ENCODE results near the gene NUCKS1.

Gene NUCKS1

GRCh38 chr1:205756552-205756951 lies 6.6 kb upstream of the NUCKS1 start:
- TF ChIP-seq, protein P1, sequence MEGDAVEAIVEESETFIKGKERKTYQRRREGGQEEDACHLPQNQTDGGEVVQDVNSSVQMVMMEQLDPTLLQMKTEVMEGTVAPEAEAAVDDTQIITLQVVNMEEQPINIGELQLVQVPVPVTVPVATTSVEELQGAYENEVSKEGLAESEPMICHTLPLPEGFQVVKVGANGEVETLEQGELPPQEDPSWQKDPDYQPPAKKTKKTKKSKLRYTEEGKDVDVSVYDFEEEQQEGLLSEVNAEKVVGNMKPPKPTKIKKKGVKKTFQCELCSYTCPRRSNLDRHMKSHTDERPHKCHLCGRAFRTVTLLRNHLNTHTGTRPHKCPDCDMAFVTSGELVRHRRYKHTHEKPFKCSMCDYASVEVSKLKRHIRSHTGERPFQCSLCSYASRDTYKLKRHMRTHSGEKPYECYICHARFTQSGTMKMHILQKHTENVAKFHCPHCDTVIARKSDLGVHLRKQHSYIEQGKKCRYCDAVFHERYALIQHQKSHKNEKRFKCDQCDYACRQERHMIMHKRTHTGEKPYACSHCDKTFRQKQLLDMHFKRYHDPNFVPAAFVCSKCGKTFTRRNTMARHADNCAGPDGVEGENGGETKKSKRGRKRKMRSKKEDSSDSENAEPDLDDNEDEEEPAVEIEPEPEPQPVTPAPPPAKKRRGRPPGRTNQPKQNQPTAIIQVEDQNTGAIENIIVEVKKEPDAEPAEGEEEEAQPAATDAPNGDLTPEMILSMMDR (IDR thresholded peaks at IDR 0.05; ENCODE audit: low read length): no peak
- TF ChIP-seq EZH2 (IDR thresholded peaks at IDR 0.05; ENCODE audit: borderline replicate concordance, low read length): no peak
- H2AFZ ChIP-seq (ENCODE audit: low read length): no peak overlapping the region
- H3K9me2 ChIP-seq (ENCODE audit: low read depth, low read length): no peaks in the 10 kb centered on the region
- no peak overlapping the region for H3K9ac ChIP-seq (ENCODE audit: low read length)
- no peaks in the 10 kb centered on the region for H3K4me1 ChIP-seq (ENCODE audit: insufficient read depth, low read length, severe bottlenecking)
- no peaks in the 10 kb centered on the region for H3K9me3 ChIP-seq (ENCODE audit: low read length)
- H3K27me3 ChIP-seq (ENCODE audit: insufficient read depth, low read length): no peaks in the 10 kb centered on the region
- H3F3A ChIP-seq (ENCODE audit: insufficient read depth, low read length): no peaks in the 10 kb centered on the region
- no peaks in the 10 kb centered on the region for H3K79me2 ChIP-seq (ENCODE audit: insufficient read depth, low read length)
- H3K36me3 ChIP-seq (ENCODE audit: insufficient read depth, low read length): no peaks in the 10 kb centered on the region
- H4K20me1 ChIP-seq (ENCODE audit: insufficient read depth, low read length): no peaks in the 10 kb centered on the region
- H3K4me3 ChIP-seq (ENCODE audit: low read depth, low read length, poor library complexity, severe bottlenecking): no peak overlapping the region
- no peak overlapping the region for H3K4me2 ChIP-seq (ENCODE audit: low read length)
- no peak overlapping the region for H3K27ac ChIP-seq (ENCODE audit: low read depth, low read length, poor library complexity, severe bottlenecking)

- H3F3A ChIP-seq (ENCODE audit: insufficient read depth, low read length): no peaks in the 10 kb centered on the region
- H3K4me3 ChIP-seq (ENCODE audit: low read depth, low read length, poor library complexity, severe bottlenecking): no peak overlapping the region
- H3K36me3 ChIP-seq (ENCODE audit: insufficient read depth, low read length): no peaks in the 10 kb centered on the region
- H3K9me3 ChIP-seq (ENCODE audit: low read length): no peaks in the 10 kb centered on the region
- no peaks in the 10 kb centered on the region for H3K27me3 ChIP-seq (ENCODE audit: insufficient read depth, low read length)
- H3K27ac ChIP-seq (ENCODE audit: low read depth, low read length, poor library complexity, severe bottlenecking): no peak overlapping the region
- H3K79me2 ChIP-seq (ENCODE audit: insufficient read depth, low read length): no peaks in the 10 kb centered on the region
- H2AFZ ChIP-seq (ENCODE audit: low read length): no peak overlapping the region
- no peaks in the 10 kb centered on the region for H4K20me1 ChIP-seq (ENCODE audit: insufficient read depth, low read length)
- H3K4me1 ChIP-seq (ENCODE audit: insufficient read depth, low read length, severe bottlenecking): peaks cover 5% of the 10 kb centered on the region
- TF ChIP-seq, protein P1 (IDR thresholded peaks at IDR 0.05; ENCODE audit: low read length): no peak
- TF ChIP-seq EZH2 (IDR thresholded peaks at IDR 0.05; ENCODE audit: borderline replicate concordance, low read length): no peak
- no peak overlapping the region for H3K9ac ChIP-seq (ENCODE audit: low read length)
- H3K9me2 ChIP-seq (ENCODE audit: low read depth, low read length): no peaks in the 10 kb centered on the region
- H3K4me2 ChIP-seq (ENCODE audit: low read length): no peak overlapping the region
These were observed 4.9 kb upstream of the NUCKS1 start for GRCh38 chr1:205754857-205755256.

DNA sequence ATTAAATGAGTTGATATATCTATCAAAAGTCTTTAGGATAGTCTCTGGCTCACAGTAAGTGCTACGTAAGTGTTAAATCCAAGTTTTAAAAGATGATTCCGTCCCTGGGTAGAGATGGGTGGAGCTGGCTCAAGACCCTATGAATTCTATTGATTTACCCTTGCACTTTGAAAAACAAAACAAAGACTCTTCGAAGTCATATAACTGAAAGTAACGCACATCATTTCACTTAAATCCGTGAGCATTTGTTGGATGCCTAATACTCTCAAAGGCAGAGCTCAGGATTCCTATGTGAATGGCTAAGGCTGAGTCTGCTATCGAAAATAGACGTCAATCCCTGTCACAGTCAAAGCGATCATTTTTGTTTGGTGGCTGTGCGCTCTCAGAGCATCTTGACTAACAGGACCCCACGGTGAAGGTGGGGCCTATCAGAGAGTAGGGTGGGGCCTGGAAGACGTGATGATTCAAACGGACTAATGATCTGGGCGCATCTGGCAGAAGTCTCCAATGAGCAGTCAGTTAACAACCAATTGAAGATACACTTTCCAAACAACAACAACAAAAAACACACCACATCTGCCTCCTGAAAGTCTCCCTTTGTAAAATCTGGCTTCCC lies 1.2 kb upstream of the NUCKS1 start:
- TF ChIP-seq, protein P1 (IDR thresholded peaks at IDR 0.05; ENCODE audit: low read length): no peak
- no peak for TF ChIP-seq EZH2 (IDR thresholded peaks at IDR 0.05; ENCODE audit: borderline replicate concordance, low read length)
- no peak overlapping the region for H3K27ac ChIP-seq (ENCODE audit: low read depth, low read length, poor library complexity, severe bottlenecking)
- H3K27me3 ChIP-seq (ENCODE audit: insufficient read depth, low read length): no peaks in the 10 kb centered on the region
- peaks cover 29% of the 10 kb centered on the region; the same call in 1 of the 2 replicates for H3K36me3 ChIP-seq (ENCODE audit: insufficient read depth, low read length)
- H3K4me2 ChIP-seq (ENCODE audit: low read length): no peak overlapping the region
- peaks cover 31% of the 10 kb centered on the region for H3K4me1 ChIP-seq (ENCODE audit: insufficient read depth, low read length, severe bottlenecking)
- H4K20me1 ChIP-seq (ENCODE audit: insufficient read depth, low read length): peaks cover 4% of the 10 kb centered on the region
- H3K4me3 ChIP-seq (ENCODE audit: low read depth, low read length, poor library complexity, severe bottlenecking): no peak overlapping the region
- H2AFZ ChIP-seq (ENCODE audit: low read length): peak overlapping the region; percentile 94
- H3K9ac ChIP-seq (ENCODE audit: low read length): no peak overlapping the region
- H3K9me3 ChIP-seq (ENCODE audit: low read length): no peaks in the 10 kb centered on the region
- no peaks in the 10 kb centered on the region for H3F3A ChIP-seq (ENCODE audit: insufficient read depth, low read length)
- H3K79me2 ChIP-seq (ENCODE audit: insufficient read depth, low read length): peaks cover 34% of the 10 kb centered on the region
- H3K9me2 ChIP-seq (ENCODE audit: low read depth, low read length): no peaks in the 10 kb centered on the region

All from OCI-LY1 (cell line).